Vagina (tissue), 2 donors: Measurements from ENCODE around the gene GRB7. TPM values are rescaled to one million over a fixed set of nuclear protein-coding genes. Genes with fewer than 3 reads are reported as not detected.

Experiments
- DNase-seq, 2 donors: peaks; one replicate each; pipeline ENCODE4 v3.0.0-alpha.2; 2017; ENCODE audit errors: extremely low spot score in 2 of 2
- H3K27ac ChIP-seq: fragments of 200-600 bp; sonication (generic); one replicate; pipeline ENCODE4 v1.5.1; 2019
- H3K27me3 ChIP-seq: fragments of 200-600 bp; sonication (generic); one replicate; pipeline ENCODE4 v1.5.1; 2019
- H3K36me3 ChIP-seq, 2 donors: fragments of 200-600 bp; sonication (generic); one replicate each; pipeline ENCODE4 v1.5.1; 2017 to 2019
- H3K4me1 ChIP-seq: fragments of 200-600 bp; sonication (generic); one replicate; pipeline ENCODE4 v1.5.1; 2019
- H3K4me3 ChIP-seq, 2 donors: fragments of 200-600 bp; sonication (generic); 1 replicate in 1 of 2; 2 replicates in 1 of 2; pipeline ENCODE4 v1.5.1; 2016 to 2019
- H3K9me3 ChIP-seq: fragments of 200-600 bp; sonication (generic); one replicate; pipeline ENCODE4 v1.5.1; 2019
- CTCF ChIP-seq, 3 experiments: fragments of 450-650 bp in 2 of 3; fragments of 200-600 bp in 1 of 3; sonication (generic) in 1 of 3; IDR thresholded peaks; one replicate each; pipeline ENCODE4 v1.5.1; 2017 to 2019; ENCODE audit warnings: antibody characterized with exemption in 3 of 3, mild to moderate bottlenecking in 2 of 3, moderate library complexity in 2 of 3
- POLR2A ChIP-seq, 2 donors: fragments of 450-650 bp; IDR thresholded peaks; one replicate each; pipeline ENCODE4 v1.6.1; 2017; ENCODE audit warnings: antibody characterized with exemption in 2 of 2, mild to moderate bottlenecking in 2 of 2, moderate library complexity in 2 of 2
- POLR2AphosphoS5 ChIP-seq, 2 donors: sonication (generic); formaldehyde crosslinking; IDR thresholded peaks; one replicate each; pipeline ENCODE4 v1.9.0; 2017; ENCODE audit warnings: antibody characterized with exemption in 2 of 2, mild to moderate bottlenecking in 2 of 2, low read depth in 1 of 2; ENCODE audit not compliant: insufficient read depth in 1 of 2
- intact Hi-C: fragments of 100-400 bp; cut with DNase I; formaldehyde crosslinking; loops from one replicate; pipeline ENCODE4 v1.15.1; 2023
- total RNA-seq: library from RNA; depleted of rRNA; stranded (reverse); fragments of >200 nt; gene quantifications from one replicate; pipeline ENCODE4 v1.2.3, GENCODE V29; 2016

Gene GRB7
- total RNA-seq, 1 donor from 2014 or later = 23.6 TPM

DNA sequence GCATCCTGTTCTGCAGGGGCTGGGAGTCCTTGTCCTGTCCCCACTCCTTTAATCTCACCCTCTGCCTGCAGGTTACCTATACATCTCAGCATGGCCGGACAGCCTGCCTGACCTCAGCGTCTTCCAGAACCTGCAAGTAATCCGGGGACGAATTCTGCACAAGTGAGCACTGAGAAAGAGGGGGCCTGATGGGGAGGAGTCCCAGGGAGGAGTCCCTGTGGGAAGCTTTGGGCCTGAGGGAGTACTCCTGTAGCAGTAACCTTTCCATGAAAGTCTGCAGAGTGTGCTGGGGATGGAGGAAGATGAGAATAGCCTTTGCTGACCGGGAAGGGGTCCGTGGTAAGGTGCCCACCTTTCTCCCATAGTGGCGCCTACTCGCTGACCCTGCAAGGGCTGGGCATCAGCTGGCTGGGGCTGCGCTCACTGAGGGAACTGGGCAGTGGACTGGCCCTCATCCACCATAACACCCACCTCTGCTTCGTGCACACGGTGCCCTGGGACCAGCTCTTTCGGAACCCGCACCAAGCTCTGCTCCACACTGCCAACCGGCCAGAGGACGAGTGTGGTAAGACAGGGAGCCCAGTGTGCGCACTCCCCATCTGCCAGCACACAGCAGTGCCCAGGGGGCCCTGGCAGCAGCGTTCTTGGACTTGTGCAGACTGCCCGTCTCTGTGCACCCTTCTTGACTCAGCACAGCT is 22.2 kb upstream of the GRB7 start:
- Histone ChIP-seq H3K4me3 (no peak overlapping the region), H3K4me1 (peaks cover 13% of the 10 kb centered on the region), H3K27me3 (no peaks in the 10 kb centered on the region), H3K9me3 (no peaks in the 10 kb centered on the region), H3K27ac (peak overlapping the region; percentile 75), H3K36me3 (peaks cover 0 to 53% of the 10 kb centered on the region in 2 donors)
- DNase-seq = no peak
- no peak for TF ChIP-seq POLR2A (IDR thresholded peaks at IDR 0.05)
- no peak for TF ChIP-seq POLR2AphosphoS5 (IDR thresholded peaks at IDR 0.05; ENCODE audit: insufficient read depth in 1 of 2, low read depth in 1 of 2)
- TF ChIP-seq CTCF (IDR thresholded peaks at IDR 0.05) = no peak
- intact Hi-C loops = no loop called here

GRCh38 chr17:39716073-39716818 is 21.5 kb upstream of the GRB7 start:
- H3K4me1 ChIP-seq = peaks cover 13% of the 10 kb centered on the region
- no peaks in the 10 kb centered on the region for H3K9me3 ChIP-seq
- H3K27me3 ChIP-seq = no peaks in the 10 kb centered on the region
- no peak for DNase-seq
- TF ChIP-seq CTCF (IDR thresholded peaks at IDR 0.05) = no peak
- no peak for TF ChIP-seq POLR2A (IDR thresholded peaks at IDR 0.05)
- TF ChIP-seq POLR2AphosphoS5 (IDR thresholded peaks at IDR 0.05; ENCODE audit: insufficient read depth in 1 of 2, low read depth in 1 of 2) = no peak
- H3K36me3 ChIP-seq = peaks cover 0 to 53% of the 10 kb centered on the region in 2 donors
- intact Hi-C loops = no loop called here
- peak overlapping the region; percentile 75 for H3K27ac ChIP-seq
- no peak overlapping the region for H3K4me3 ChIP-seq

DNA sequence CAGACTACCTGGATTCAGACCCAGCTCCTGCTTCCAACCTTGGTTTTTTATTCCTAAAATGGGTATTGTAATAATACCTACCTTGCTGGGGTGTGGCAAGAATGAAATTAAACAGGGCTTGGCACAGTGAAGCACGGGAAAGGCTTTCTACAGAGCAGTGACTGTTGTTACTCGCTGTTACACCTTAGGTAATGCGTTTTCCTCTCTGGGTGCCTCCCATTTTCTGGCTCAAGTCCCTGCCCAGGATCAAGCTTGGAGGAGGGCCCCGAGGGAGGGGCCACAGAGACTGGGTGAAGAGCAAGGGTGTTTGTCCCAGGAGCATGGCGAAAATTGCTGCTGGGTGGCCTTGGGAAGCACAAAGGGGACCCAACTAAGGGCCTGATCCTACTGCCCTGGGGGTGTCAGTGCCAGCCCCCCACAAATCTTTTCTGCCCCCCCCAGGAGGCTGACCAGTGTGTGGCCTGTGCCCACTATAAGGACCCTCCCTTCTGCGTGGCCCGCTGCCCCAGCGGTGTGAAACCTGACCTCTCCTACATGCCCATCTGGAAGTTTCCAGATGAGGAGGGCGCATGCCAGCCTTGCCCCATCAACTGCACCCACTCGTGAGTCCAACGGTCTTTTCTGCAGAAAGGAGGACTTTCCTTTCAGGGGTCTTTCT is 20.7 kb upstream of the GRB7 start:
- Histone ChIP-seq H3K27me3 (no peaks in the 10 kb centered on the region), H3K9me3 (no peaks in the 10 kb centered on the region), H3K4me3 (no peak overlapping the region), H3K36me3 (peaks cover 0 to 45% of the 10 kb centered on the region in 2 donors), H3K27ac (peak overlapping the region; percentile 75), H3K4me1 (peaks cover 13% of the 10 kb centered on the region)
- DNase-seq = no peak
- intact Hi-C loops = no loop called here
- TF ChIP-seq POLR2AphosphoS5 (IDR thresholded peaks at IDR 0.05; ENCODE audit: insufficient read depth in 1 of 2, low read depth in 1 of 2) (peak in 1 of 2 donors; percentile 70), CTCF (IDR thresholded peaks at IDR 0.05) (no peak), POLR2A (IDR thresholded peaks at IDR 0.05) (no peak)

DNA sequence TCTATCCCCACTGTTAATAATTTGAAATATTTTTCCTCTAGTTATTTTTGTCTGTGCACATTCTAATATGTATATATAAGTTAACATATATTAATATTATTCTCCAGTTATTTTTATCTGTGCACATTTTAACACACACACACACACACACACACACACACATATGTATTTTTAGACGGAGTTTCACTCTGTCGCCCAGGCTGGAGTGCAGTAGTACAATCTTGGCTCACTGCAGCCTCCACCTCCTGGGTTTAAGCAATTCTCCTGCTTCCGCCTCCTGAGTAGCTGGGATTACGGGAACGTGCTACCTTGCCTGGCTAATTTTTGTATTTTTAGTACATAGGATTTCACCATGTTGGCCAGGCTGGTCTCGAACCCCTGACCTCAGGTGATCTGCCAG is 20.1 kb upstream of the GRB7 start:
- DNase-seq = no peak
- TF ChIP-seq POLR2AphosphoS5 (IDR thresholded peaks at IDR 0.05; ENCODE audit: insufficient read depth in 1 of 2, low read depth in 1 of 2) (no peak), CTCF (IDR thresholded peaks at IDR 0.05) (no peak), POLR2A (IDR thresholded peaks at IDR 0.05) (no peak)
- H3K9me3 ChIP-seq = no peaks in the 10 kb centered on the region
- H3K36me3 ChIP-seq = peaks cover 0 to 40% of the 10 kb centered on the region in 2 donors
- H3K4me1 ChIP-seq = peaks cover 13% of the 10 kb centered on the region
- no peak overlapping the region for H3K4me3 ChIP-seq
- H3K27me3 ChIP-seq = no peaks in the 10 kb centered on the region
- H3K27ac ChIP-seq = no peak overlapping the region
- intact Hi-C loops = no loop called here
